ENCODE data around the gene PRMT9.

GRCh38 chr4:147597561-147597960 is 86.4 kb downstream of the PRMT9 start:
- no peak for TF ChIP-seq CTCF (IDR thresholded peaks at IDR 0.05)
- TF ChIP-seq EP300 (IDR thresholded peaks at IDR 0.05) = no peak
- no peak for TF ChIP-seq POLR2A (IDR thresholded peaks at IDR 0.05)
